Adrenal gland (tissue), 5 donors: Measurements from ENCODE around the gene MTUS2.

Experiments used
- POLR2A ChIP-seq, 2 donors: fragments of 450-650 bp; IDR thresholded peaks; one replicate each; pipeline ENCODE4 v1.6.1; 2017; ENCODE audit warnings: antibody characterized with exemption in 2 of 2, mild to moderate bottlenecking in 2 of 2, moderate library complexity in 1 of 2
- TF ChIP-seq, protein P1 (sequence below), 6 experiments: fragments of 450-650 bp in 4 of 6; fragments of 200-600 bp in 2 of 6; sonication (generic) in 1 of 6; IDR thresholded peaks; 1 replicate in 5 of 6; 2 replicates in 1 of 6; pipeline versions ENCODE4 v1.5.1 to v1.8.0; 2016 to 2021; ENCODE audit warnings: antibody characterized with exemption in 6 of 6, mild to moderate bottlenecking in 2 of 6, moderate library complexity in 1 of 6
- donor health status: DM: no; HTN: no; CAD: no.

DNA sequence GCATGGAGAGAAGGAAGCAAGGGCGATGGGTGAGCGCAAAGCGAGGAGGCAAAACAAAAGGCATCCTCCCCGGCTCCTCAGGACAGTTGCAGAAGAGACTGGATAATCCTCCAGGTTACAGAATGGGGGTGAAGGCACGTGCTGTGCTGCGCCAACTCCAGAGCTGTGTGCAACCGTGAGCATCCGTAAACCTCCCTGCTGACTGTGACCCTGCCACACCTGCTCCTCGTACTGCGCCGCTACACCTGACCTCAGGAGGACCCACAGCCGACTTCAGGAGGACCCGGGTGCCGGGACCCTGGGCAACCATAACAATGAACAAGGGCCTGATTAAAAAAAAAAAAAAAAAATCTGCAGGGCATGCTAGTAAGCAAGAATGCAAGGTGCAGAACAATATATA, 706.6 kb downstream of the MTUS2 start:
- TF ChIP-seq, protein P1, sequence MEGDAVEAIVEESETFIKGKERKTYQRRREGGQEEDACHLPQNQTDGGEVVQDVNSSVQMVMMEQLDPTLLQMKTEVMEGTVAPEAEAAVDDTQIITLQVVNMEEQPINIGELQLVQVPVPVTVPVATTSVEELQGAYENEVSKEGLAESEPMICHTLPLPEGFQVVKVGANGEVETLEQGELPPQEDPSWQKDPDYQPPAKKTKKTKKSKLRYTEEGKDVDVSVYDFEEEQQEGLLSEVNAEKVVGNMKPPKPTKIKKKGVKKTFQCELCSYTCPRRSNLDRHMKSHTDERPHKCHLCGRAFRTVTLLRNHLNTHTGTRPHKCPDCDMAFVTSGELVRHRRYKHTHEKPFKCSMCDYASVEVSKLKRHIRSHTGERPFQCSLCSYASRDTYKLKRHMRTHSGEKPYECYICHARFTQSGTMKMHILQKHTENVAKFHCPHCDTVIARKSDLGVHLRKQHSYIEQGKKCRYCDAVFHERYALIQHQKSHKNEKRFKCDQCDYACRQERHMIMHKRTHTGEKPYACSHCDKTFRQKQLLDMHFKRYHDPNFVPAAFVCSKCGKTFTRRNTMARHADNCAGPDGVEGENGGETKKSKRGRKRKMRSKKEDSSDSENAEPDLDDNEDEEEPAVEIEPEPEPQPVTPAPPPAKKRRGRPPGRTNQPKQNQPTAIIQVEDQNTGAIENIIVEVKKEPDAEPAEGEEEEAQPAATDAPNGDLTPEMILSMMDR (IDR thresholded peaks at IDR 0.05) = no peak
- no peak for TF ChIP-seq POLR2A (IDR thresholded peaks at IDR 0.05)
